ENCODE data around the gene SLC5A3. TPM values are rescaled to one million over a fixed set of nuclear protein-coding genes. Genes with fewer than 3 reads are reported as not detected.

The SLC5A3 gene
- total RNA-seq, 4 donors from 2014 or later, result 14.3 to 30.1 (median 20.2) TPM

DNA sequence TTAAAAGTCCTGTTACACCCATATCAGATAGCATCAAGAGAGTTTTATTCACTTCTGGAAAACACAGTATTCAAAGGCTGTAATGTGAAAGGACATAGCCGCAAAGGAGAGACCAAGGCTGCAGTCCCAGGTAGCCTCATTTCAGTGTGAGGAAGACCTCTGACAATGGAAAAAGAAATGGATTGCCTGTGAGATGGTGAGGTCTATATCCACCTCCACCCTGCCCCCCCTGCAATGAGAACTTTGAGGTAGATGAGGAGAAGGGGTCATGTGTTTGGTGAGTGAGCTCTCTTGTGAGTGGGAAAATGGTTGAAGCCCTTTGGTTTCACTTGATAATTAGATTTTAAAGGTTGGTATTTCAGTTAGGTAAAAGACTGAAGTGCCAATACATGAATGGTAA, 3.5 kb downstream of the SLC5A3 start:
- TF ChIP-seq, protein P1, sequence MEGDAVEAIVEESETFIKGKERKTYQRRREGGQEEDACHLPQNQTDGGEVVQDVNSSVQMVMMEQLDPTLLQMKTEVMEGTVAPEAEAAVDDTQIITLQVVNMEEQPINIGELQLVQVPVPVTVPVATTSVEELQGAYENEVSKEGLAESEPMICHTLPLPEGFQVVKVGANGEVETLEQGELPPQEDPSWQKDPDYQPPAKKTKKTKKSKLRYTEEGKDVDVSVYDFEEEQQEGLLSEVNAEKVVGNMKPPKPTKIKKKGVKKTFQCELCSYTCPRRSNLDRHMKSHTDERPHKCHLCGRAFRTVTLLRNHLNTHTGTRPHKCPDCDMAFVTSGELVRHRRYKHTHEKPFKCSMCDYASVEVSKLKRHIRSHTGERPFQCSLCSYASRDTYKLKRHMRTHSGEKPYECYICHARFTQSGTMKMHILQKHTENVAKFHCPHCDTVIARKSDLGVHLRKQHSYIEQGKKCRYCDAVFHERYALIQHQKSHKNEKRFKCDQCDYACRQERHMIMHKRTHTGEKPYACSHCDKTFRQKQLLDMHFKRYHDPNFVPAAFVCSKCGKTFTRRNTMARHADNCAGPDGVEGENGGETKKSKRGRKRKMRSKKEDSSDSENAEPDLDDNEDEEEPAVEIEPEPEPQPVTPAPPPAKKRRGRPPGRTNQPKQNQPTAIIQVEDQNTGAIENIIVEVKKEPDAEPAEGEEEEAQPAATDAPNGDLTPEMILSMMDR (IDR thresholded peaks at IDR 0.05), result no peak
- ATAC-seq (ENCODE audit: low FRiP score) (no peak), DNase-seq (ENCODE audit: low spot score) (no peak)

DNA sequence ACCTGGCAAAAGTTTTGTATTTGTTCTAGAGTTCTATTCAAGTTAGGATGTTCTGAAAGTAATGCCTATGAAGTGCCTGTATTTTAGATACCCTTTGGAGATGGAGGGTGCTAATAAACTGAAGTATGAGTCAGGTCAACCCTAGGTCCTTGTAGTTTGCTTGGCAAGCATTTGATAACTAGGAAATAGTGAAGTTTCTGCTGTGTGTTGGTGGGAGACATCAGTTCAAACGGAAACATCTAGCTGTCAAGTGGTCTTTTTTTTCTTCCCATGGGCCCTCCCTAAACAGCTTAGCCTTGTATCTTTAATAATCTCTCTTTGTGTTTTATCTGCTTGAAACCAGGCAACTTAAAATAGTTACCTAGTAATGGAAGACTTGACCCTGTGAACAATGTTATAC, 4.5 kb downstream of the SLC5A3 start:
- ATAC-seq (ENCODE audit: low FRiP score), result no peak
- no peak for DNase-seq (ENCODE audit: low spot score)
- TF ChIP-seq, protein P1 (IDR thresholded peaks at IDR 0.05), result no peak

DNA sequence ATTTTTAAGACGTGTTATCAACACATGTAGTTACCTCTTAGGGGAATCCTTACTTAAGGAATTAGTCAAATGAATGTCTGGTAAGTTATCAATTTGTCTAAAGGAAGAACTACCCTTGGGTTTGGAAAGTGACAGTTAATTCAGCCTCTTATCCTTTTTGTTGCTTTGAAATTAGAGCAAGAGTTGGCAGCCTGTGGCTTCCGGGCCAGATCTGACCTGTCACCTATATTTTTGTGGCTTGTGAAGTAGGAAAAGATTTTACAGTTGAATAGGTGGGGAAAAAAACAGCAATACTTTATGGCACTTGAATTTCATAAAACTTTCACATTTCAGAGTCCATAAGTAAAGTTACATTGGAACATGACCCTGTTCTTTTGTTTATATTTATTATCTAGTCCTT, 5.5 kb downstream of the SLC5A3 start:
- ATAC-seq (ENCODE audit: low FRiP score) (no peak), DNase-seq (ENCODE audit: low spot score) (no peak)
- TF ChIP-seq, protein P1 (IDR thresholded peaks at IDR 0.05), result no peak

DNA sequence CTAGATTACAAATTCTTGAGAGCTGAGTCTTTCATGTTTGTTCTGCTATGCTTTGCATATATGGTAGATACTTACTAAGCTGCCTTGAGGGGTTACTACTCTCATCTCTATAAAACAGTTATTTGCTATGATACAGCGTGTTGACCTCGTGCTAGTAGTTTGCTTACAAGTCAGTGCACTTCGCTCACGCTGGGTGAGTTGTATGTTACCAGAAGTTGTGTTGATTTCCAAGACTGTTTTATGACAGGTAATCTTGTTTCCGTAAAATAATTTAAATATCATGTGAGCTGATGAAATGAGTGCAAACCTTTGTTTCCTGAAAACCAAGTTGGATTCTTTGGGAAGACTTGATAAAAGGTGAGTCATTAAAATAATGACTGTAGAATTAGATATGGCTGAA, 7.3 kb downstream of the SLC5A3 start:
- ATAC-seq (ENCODE audit: low FRiP score) (no peak), DNase-seq (ENCODE audit: low spot score) (no peak)
- TF ChIP-seq, protein P1 (IDR thresholded peaks at IDR 0.05), result no peak

DNA sequence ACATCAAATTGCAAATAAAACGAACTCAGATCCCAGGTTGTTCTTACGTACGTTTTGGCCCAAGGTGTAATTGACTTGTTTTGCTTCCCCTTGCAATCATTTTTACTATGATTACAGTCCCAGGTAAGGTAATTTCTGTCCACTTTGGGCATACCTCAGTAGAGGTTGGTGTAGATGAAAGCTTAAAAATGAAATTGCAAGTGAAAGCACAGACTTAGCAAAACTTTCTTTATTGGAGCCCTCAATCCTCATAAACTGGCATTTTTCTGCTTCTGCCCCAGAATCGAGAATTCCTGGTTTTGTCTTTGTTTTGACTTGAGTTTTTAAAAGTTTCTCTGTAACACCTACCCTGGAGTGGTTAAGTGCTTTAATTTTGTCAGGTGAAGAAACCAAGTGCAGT, 9.4 kb downstream of the SLC5A3 start:
- ATAC-seq (ENCODE audit: low FRiP score) (no peak), DNase-seq (ENCODE audit: low spot score) (no peak)
- TF ChIP-seq, protein P1 (IDR thresholded peaks at IDR 0.05), result no peak

GRCh38 chr21:34083357-34083756, 10.0 kb downstream of the SLC5A3 start:
- TF ChIP-seq, protein P1 (IDR thresholded peaks at IDR 0.05), result no peak
- ATAC-seq (ENCODE audit: low FRiP score), result no peak

DNA sequence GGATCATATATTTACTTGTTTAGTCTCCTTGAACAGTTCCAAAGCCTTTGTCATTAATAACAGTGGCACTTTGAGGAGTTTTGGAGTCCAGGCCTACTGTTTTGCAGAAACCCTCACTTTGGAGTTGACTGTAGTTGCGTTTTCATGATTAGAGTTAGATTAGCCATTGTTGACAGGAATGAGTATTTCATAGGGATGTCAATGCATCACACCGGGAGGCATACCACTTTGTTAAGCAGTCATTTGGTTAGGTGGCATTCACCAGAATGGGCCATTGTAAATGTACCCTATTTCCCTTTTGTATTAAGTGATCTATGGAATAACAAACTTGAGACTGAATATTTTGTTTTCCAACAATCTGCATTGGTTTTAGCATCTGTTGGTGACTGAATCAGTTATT, 11.8 kb downstream of the SLC5A3 start:
- no peak for DNase-seq (ENCODE audit: low spot score)
- TF ChIP-seq, protein P1 (IDR thresholded peaks at IDR 0.05), result no peak
- ATAC-seq (ENCODE audit: low FRiP score), result no peak

More at GRCh38 chr21:34083357-34083756, 10.0 kb downstream of the SLC5A3 start:
- DNase-seq (ENCODE audit: low spot score), result no peak
